ENCODE measurements around the gene EIF2AK3. TPM values are rescaled to one million over a fixed set of nuclear protein-coding genes. Genes with fewer than 3 reads are reported as not detected.

The EIF2AK3 gene
- total and polyA plus RNA-seq, 2 of the 13 experiments (the other 11 are each of a cell fraction or from before 2014, with no cell fraction given): 10.3 to 30.6 TPM

DNA sequence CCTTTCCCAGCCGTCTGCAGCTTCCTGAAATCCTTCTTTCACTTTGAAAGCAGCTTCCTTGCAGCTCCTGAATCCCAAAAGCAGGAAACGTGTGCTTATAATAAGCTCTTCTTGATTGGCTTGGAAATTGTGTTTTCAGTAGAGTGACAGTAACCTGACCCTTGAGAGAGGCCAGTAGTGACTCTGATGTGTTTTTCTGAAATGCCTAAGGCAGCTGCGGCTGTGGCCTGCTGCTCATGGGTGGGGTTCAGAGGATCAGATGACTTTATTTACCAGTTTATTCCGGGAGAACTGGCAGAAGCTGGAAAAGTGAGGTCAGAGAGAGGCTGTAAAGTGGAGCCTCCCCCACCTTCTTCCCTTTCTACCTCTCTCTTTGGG lies 32.3 kb upstream of the EIF2AK3 start (continued):
- TF ChIP-seq, protein P1, sequence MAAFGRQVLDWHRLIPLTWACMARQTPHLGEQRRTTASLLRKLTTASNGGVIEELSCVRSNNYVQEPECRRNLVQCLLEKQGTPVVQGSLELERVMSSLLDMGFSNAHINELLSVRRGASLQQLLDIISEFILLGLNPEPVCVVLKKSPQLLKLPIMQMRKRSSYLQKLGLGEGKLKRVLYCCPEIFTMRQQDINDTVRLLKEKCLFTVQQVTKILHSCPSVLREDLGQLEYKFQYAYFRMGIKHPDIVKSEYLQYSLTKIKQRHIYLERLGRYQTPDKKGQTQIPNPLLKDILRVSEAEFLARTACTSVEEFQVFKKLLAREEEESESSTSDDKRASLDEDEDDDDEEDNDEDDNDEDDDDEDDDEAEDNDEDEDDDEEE (CRISPR knock-in tag; IDR thresholded peaks at IDR 0.05): no peak
- TF ChIP-seq GTF3A (CRISPR knock-in tag; conservative IDR thresholded peaks at IDR 0.05): no peak
- TF ChIP-seq ZFP62 (CRISPR knock-in tag; IDR thresholded peaks at IDR 0.05): no peak
- TF ChIP-seq ZNF292 (CRISPR knock-in tag; IDR thresholded peaks at IDR 0.05; ENCODE audit: borderline replicate concordance, low read depth): no peak
- no peak for TF ChIP-seq ZNF274 (CRISPR knock-in tag; IDR thresholded peaks at IDR 0.05)
- no peak for TF ChIP-seq ZNF20 (CRISPR knock-in tag; IDR thresholded peaks at IDR 0.05)
- TF ChIP-seq, protein P2, sequence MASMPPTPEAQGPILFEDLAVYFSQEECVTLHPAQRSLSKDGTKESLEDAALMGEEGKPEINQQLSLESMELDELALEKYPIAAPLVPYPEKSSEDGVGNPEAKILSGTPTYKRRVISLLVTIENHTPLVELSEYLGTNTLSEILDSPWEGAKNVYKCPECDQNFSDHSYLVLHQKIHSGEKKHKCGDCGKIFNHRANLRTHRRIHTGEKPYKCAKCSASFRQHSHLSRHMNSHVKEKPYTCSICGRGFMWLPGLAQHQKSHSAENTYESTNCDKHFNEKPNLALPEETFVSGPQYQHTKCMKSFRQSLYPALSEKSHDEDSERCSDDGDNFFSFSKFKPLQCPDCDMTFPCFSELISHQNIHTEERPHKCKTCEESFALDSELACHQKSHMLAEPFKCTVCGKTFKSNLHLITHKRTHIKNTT (CRISPR knock-in tag; IDR thresholded peaks at IDR 0.05): no peak
- no peak for TF ChIP-seq ZNF569 (CRISPR knock-in tag; IDR thresholded peaks at IDR 0.05; ENCODE audit: borderline replicate concordance)
- TF ChIP-seq IRF2 (CRISPR knock-in tag; IDR thresholded peaks at IDR 0.05): 0 out of 2 replicates have a peak, but pooled peaks have one; percentile 15
- TF ChIP-seq KDM2A (CRISPR knock-in tag; IDR thresholded peaks at IDR 0.05; ENCODE audit: borderline replicate concordance, low read depth): no peak
- TF ChIP-seq PBX2 (CRISPR knock-in tag; IDR thresholded peaks at IDR 0.05): 0 out of 2 replicates have a peak, but pooled peaks have one; percentile 20
- TF ChIP-seq EEA1 (CRISPR knock-in tag; IDR thresholded peaks at IDR 0.05; ENCODE audit: borderline replicate concordance): no peak
- no peak for TF ChIP-seq ZNF691 (CRISPR knock-in tag; IDR thresholded peaks at IDR 0.05; ENCODE audit: borderline replicate concordance, low read depth)
- TF ChIP-seq RXRB (CRISPR knock-in tag; IDR thresholded peaks at IDR 0.05; ENCODE audit: borderline replicate concordance): no peak
- no peak for TF ChIP-seq ATF6 (CRISPR knock-in tag; conservative IDR thresholded peaks at IDR 0.05)
- TF ChIP-seq ZFP41 (CRISPR knock-in tag; IDR thresholded peaks at IDR 0.05; ENCODE audit: borderline replicate concordance): no peak
- TF ChIP-seq FOXO1 (CRISPR knock-in tag; IDR thresholded peaks at IDR 0.05): no peak
- TF ChIP-seq NPAS2 (CRISPR knock-in tag; IDR thresholded peaks at IDR 0.05; ENCODE audit: borderline replicate concordance): no peak
- no peak for TF ChIP-seq ZNF839 (CRISPR knock-in tag; IDR thresholded peaks at IDR 0.05; ENCODE audit: borderline replicate concordance)
- no peak for TF ChIP-seq STAG1 (CRISPR knock-in tag; IDR thresholded peaks at IDR 0.05)
- TF ChIP-seq NFYB (CRISPR knock-in tag; IDR thresholded peaks at IDR 0.05): 0 out of 2 replicates have a peak, but pooled peaks have one; percentile 19
- 0 out of 2 replicates have a peak, but pooled peaks have one; percentile 27 for TF ChIP-seq ELF1 (CRISPR knock-in tag; IDR thresholded peaks at IDR 0.05)
- TF ChIP-seq, protein P3, sequence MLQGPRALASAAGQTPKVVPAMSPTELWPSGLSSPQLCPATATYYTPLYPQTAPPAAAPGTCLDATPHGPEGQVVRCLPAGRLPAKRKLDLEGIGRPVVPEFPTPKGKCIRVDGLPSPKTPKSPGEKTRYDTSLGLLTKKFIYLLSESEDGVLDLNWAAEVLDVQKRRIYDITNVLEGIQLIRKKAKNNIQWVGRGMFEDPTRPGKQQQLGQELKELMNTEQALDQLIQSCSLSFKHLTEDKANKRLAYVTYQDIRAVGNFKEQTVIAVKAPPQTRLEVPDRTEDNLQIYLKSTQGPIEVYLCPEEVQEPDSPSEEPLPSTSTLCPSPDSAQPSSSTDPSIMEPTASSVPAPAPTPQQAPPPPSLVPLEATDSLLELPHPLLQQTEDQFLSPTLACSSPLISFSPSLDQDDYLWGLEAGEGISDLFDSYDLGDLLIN (CRISPR knock-in tag; IDR thresholded peaks at IDR 0.05; ENCODE audit: borderline replicate concordance): no peak
- no peak for TF ChIP-seq ZSCAN9 (CRISPR knock-in tag; IDR thresholded peaks at IDR 0.05; ENCODE audit: borderline replicate concordance)
- no peak for TF ChIP-seq ZNF546 (CRISPR knock-in tag; conservative IDR thresholded peaks at IDR 0.05)
